Erythroblast (primary cell): ENCODE measurements around the gene RAX2.

Experiments
- GATA1 ChIP-seq: IDR thresholded peaks from 2 replicates; pipeline ENCODE4 v1.6.1; 2011; ENCODE audit warnings: low read depth, mild to moderate bottlenecking, control low read depth, low read length, moderate library complexity
- POLR2A ChIP-seq: IDR thresholded peaks from 2 replicates; pipeline ENCODE4 v1.6.1; 2011; ENCODE audit warnings: mild to moderate bottlenecking, low read length

- TF ChIP-seq POLR2A (no peak), GATA1 (no peak)
Measured at GRCh38 chr19:3759482-3760254, 12.4 kb downstream of the RAX2 start.
